Measurements from ENCODE around the gene PLPP1. TPM values are rescaled to one million over a fixed set of nuclear protein-coding genes. Genes with fewer than 3 reads are reported as not detected.

The PLPP1 gene
- total and polyA plus RNA-seq, 2 of the 8 experiments (the other 6 are each of a cell fraction or from before 2014, with no cell fraction given), result 43.7 to 91.3 TPM

- no peak for TF ChIP-seq KDM4A (IDR thresholded peaks at IDR 0.05; ENCODE audit: low read depth, low read length, severe bottlenecking)
These were observed 34.1 kb upstream of the PLPP1 start (continued) for GRCh38 chr5:55568654-55569512.

All from H1 (cell line).